Brain microvascular endothelial cell (primary cell): ENCODE data around the gene DAAM2.

Experiments used
- DNase-seq: peaks from one replicate; pipeline ENCODE4 v3.0.0-alpha.2; 2020
- H3K27ac ChIP-seq: fragments of 250-450 bp; sonication (Bioruptor Pico); 2 replicates; pipeline ENCODE4 v1.5.1; 2020; ENCODE audit warnings: mild to moderate bottlenecking, moderate library complexity
- H3K27me3 ChIP-seq: fragments of 250-450 bp; sonication (Bioruptor Pico); replicated peaks from 2 replicates; pipeline ENCODE4 v1.5.1; 2020; ENCODE audit warnings: mild to moderate bottlenecking
- H3K36me3 ChIP-seq: fragments of 250-450 bp; sonication (Bioruptor Pico); replicated peaks from 2 replicates; pipeline ENCODE4 v1.5.1; 2020; ENCODE audit warnings: mild to moderate bottlenecking
- H3K4me3 ChIP-seq: 2 replicates; pipeline ENCODE4 v1.5.1; 2011; ENCODE audit warnings: low read depth, mild to moderate bottlenecking, control low read depth, low read length, moderate library complexity
- in situ Hi-C: cut with HindIII; loops from 2 replicates; pipeline ENCODE4 v1.10.0; 2017; ENCODE audit warnings: low sequenced_read_pairs, low pct_ligation_motif_present
- TF ChIP-seq, protein P1 (sequence below): IDR thresholded peaks from 2 replicates; pipeline ENCODE4 v1.5.1; 2011; ENCODE audit warnings: low read depth, mild to moderate bottlenecking, moderate library complexity, low read length, control low read depth, inconsistent platforms; ENCODE audit errors: missing control alignments

The DAAM2 gene

GRCh38 chr6:39918831-39919230 lies 126.7 kb downstream of the DAAM2 start:
- Histone ChIP-seq H3K4me3 (no peak overlapping the region), H3K36me3 (peaks cover 4% of the 10 kb centered on the region), H3K27me3 (no peaks in the 10 kb centered on the region), H3K27ac (no peak overlapping the region)
- no peak for DNase-seq
- in situ Hi-C loops = no loop called here
- TF ChIP-seq, protein P1, sequence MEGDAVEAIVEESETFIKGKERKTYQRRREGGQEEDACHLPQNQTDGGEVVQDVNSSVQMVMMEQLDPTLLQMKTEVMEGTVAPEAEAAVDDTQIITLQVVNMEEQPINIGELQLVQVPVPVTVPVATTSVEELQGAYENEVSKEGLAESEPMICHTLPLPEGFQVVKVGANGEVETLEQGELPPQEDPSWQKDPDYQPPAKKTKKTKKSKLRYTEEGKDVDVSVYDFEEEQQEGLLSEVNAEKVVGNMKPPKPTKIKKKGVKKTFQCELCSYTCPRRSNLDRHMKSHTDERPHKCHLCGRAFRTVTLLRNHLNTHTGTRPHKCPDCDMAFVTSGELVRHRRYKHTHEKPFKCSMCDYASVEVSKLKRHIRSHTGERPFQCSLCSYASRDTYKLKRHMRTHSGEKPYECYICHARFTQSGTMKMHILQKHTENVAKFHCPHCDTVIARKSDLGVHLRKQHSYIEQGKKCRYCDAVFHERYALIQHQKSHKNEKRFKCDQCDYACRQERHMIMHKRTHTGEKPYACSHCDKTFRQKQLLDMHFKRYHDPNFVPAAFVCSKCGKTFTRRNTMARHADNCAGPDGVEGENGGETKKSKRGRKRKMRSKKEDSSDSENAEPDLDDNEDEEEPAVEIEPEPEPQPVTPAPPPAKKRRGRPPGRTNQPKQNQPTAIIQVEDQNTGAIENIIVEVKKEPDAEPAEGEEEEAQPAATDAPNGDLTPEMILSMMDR = no peak

DNA sequence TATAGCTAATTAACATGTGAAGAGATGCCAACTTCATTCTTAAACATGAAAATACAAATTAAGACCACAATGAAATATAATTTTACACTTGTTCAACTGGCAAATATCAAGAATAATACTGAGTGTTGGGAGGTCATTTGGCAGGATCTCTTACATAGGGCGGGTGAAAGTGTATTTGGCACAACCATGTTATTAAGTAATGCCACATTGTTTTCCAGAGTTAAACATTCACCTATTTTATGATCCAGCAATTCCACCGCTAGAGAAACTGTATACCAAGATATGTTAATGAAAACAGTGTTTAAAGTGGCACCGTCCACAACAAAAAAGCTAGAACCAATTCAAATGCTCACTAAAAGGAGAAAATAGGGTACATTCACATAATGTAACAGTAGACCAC lies 128.0 kb downstream of the DAAM2 start:
- no peak for DNase-seq
- no peak overlapping the region for H3K4me3 ChIP-seq
- no peak overlapping the region for H3K27ac ChIP-seq
- in situ Hi-C loops = no loop called here
- TF ChIP-seq, protein P1 = no peak
- H3K27me3 ChIP-seq = no peaks in the 10 kb centered on the region
- peaks cover 3% of the 10 kb centered on the region for H3K36me3 ChIP-seq

DNA sequence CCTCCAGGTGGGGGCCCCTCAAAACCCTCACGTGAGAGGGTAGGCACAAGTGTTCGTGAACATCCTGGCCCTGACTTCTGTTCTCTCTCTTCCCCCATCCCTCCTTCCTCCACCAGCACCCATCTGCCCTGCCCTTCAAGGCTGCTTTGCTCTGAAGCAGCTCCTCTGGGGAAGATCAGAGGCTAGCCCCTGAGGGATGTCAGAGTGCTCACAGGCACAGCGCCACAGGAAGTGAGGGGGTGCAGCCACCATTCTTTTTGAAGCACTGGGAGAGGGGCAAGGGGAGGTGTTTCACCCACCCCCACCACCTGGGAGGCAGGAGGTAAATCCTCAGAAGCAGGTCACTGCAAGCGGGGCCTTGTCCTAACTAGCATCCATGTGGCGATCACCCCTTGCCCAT lies 130.6 kb downstream of the DAAM2 start:
- TF ChIP-seq, protein P1 = no peak
- H3K36me3 ChIP-seq = peaks cover 5% of the 10 kb centered on the region
- no peak overlapping the region for H3K27ac ChIP-seq
- H3K27me3 ChIP-seq = no peaks in the 10 kb centered on the region
- in situ Hi-C loops = no loop called here
- DNase-seq = no peak
- H3K4me3 ChIP-seq = no peak overlapping the region

GRCh38 chr6:39923394-39923793 lies 131.2 kb downstream of the DAAM2 start:
- DNase-seq = no peak
- H3K27me3 ChIP-seq = no peaks in the 10 kb centered on the region
- TF ChIP-seq, protein P1 = no peak
- H3K4me3 ChIP-seq = no peak overlapping the region
- in situ Hi-C loops = no loop called here
- H3K27ac ChIP-seq = no peak overlapping the region
- H3K36me3 ChIP-seq = peaks cover 5% of the 10 kb centered on the region

GRCh38 chr6:39923861-39924260 lies 131.7 kb downstream of the DAAM2 start:
- no peak for DNase-seq
- Histone ChIP-seq H3K27ac (no peak overlapping the region), H3K27me3 (no peaks in the 10 kb centered on the region), H3K36me3 (peaks cover 5% of the 10 kb centered on the region), H3K4me3 (no peak overlapping the region)
- TF ChIP-seq, protein P1 = no peak
- in situ Hi-C loops = no loop called here

- in situ Hi-C loops = no loop called here
- no peak overlapping the region for H3K27ac ChIP-seq
- H3K36me3 ChIP-seq = peaks cover 5% of the 10 kb centered on the region
- no peak for DNase-seq
- H3K27me3 ChIP-seq = no peaks in the 10 kb centered on the region
- TF ChIP-seq, protein P1 = no peak
- H3K4me3 ChIP-seq = no peak overlapping the region
These were observed 132.1 kb downstream of the DAAM2 start for GRCh38 chr6:39924283-39924682.
